Measurements from ENCODE around the gene VAMP5. TPM values are rescaled to one million over a fixed set of nuclear protein-coding genes. Genes with fewer than 3 reads are reported as not detected.
"Not testable (repeated sequence)": the region's sequence is repeated elsewhere in the genome, so short reads cannot be mapped to it uniquely, and the experiment has no call there.

The VAMP5 gene
- total RNA-seq, 1 donor from 2014 or later, result 31.7 TPM

DNA sequence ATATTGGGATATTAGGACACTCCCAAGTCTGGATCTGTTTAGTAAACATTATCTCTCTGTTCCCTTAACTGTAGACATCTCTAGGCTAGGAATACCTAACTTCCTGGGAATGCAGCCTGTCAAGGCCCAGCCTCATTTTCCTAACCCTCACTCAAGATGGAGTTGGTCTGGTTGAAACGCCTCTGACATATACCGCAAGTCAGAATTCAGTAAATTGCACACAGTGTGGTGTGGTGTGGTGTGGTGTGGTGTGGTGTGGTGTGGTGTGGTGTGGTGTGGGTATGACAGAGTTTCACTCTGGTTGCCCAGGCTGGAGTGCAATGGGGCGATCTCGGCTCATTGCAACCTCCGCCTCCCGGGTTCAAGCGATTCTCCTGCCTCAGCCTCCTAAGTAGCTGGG lies 30.5 kb downstream of the VAMP5 start:
- not testable (repeated sequence) for H3K27me3 Mint-ChIP-seq (ENCODE audit: insufficient read depth); H3K9me3 Mint-ChIP-seq; DNase-seq (ENCODE audit: low spot score)
- H3K36me3 Mint-ChIP-seq (ENCODE audit: low read depth), result peaks cover 18% of the 10 kb centered on the region
- peaks cover 21% of the 10 kb centered on the region for H3K4me1 Mint-ChIP-seq (ENCODE audit: low read depth)
- intact Hi-C loops (cut with micrococcal nuclease), result loop anchor here (5.0 to 10.0 kb wide), 2 partner anchors 583 to 830 kb away; partner anchors contain the start of genes IMMT, KDM3A and MRPL35
- peak overlapping the region; percentile 48 for H3K27ac Mint-ChIP-seq
- peak overlapping the region; percentile 96 for H3K4me3 Mint-ChIP-seq

DNA sequence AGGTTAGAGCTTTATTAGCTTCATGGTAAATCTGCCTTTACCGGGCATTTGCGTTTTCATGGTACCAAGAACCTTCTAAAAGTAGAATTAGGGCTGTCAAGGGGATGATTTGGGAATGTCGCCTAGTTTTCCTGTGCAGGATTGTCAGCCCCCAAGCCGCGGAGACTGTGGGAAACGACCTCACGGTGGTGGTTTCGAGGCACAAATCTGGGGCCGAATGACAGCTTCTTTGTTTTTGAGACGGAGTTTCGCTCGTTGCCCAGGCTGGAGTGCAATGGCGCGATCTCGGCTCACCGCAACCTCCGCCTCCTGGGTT lies 31.1 kb downstream of the VAMP5 start:
- Mint-ChIP-seq H3K9me3 (no peaks in the 10 kb centered on the region), H3K27me3 (ENCODE audit: insufficient read depth) (no peaks in the 10 kb centered on the region), H3K36me3 (ENCODE audit: low read depth) (peaks cover 15% of the 10 kb centered on the region), H3K4me1 (ENCODE audit: low read depth) (peaks cover 17% of the 10 kb centered on the region), H3K27ac (no peak overlapping the region), H3K4me3 (peak overlapping the region; percentile 96)
- DNase-seq (ENCODE audit: low spot score), result no peak
- intact Hi-C loops (cut with micrococcal nuclease), result loop anchor here (5.0 to 10.0 kb wide), 2 partner anchors 582 to 829 kb away; partner anchors contain the start of genes IMMT, KDM3A and MRPL35

DNA sequence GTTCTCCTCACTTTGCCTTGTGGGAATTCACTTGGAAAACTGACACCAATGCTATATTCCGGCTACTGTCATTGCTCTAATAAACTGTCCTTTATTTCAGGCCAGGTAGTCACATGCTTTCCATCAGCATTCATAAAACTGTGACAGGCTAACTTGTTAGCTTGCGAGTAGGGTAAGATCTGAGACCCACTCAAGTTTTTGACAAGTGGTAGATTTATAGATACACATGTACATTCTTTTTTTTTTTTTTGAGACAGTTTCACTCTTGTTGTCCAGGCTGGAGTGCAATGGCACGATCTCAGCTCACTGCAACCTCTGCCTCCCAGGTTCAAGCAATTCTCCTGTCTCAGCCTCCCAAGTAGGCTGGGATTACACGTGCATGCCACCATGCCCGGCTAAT lies 33.5 kb downstream of the VAMP5 start:
- H3K9me3 Mint-ChIP-seq, result not testable (repeated sequence)
- intact Hi-C loops (cut with micrococcal nuclease), result loop anchor here (2.0 to 10.0 kb wide), 5 partner anchors 57 to 827 kb away; partner anchors contain the start of genes GGCX, IMMT, KDM3A and MAT2A
- peak overlapping the region; percentile 40 for H3K27ac Mint-ChIP-seq

DNA sequence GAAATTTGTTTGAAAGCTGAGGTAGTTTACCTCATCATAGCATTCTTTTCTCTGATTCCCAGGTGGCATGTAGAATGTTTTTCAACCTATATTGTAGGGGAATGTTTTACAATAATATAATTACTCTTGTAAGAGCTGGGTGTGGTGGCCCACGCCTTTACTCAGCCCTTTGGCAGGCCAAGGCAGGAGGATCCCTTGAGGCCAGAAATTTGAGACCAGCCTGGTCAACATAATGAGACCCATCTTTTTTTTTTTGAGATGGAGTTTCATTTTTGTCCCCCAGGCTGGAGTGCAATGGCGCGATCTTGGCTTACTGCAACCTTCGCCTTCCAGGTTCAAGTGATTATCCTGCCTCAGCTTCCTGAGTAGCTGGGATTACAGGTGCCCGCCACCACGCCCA lies 35.4 kb downstream of the VAMP5 start:
- intact Hi-C loops (cut with micrococcal nuclease), result loop anchor here (5.0 to 10.0 kb wide), 2 partner anchors 578 to 825 kb away; partner anchors contain the start of genes IMMT, KDM3A and MRPL35
- no peak overlapping the region for H3K4me3 Mint-ChIP-seq
- peaks cover 34% of the 10 kb centered on the region for H3K36me3 Mint-ChIP-seq (ENCODE audit: low read depth)
- no peaks in the 10 kb centered on the region for H3K9me3 Mint-ChIP-seq
- no peak overlapping the region for H3K27ac Mint-ChIP-seq
- peaks cover 14% of the 10 kb centered on the region for H3K4me1 Mint-ChIP-seq (ENCODE audit: low read depth)
- H3K27me3 Mint-ChIP-seq (ENCODE audit: insufficient read depth), result no peaks in the 10 kb centered on the region
- DNase-seq (ENCODE audit: low spot score), result no peak

More for the DNA sequence above, 33.5 kb downstream of the VAMP5 start:
- Mint-ChIP-seq H3K36me3 (ENCODE audit: low read depth) (peaks cover 20% of the 10 kb centered on the region), H3K4me3 (peak overlapping the region; percentile 96), H3K4me1 (ENCODE audit: low read depth) (peaks cover 14% of the 10 kb centered on the region)
- not testable (repeated sequence) for DNase-seq (ENCODE audit: low spot score); H3K27me3 Mint-ChIP-seq (ENCODE audit: insufficient read depth)

DNA sequence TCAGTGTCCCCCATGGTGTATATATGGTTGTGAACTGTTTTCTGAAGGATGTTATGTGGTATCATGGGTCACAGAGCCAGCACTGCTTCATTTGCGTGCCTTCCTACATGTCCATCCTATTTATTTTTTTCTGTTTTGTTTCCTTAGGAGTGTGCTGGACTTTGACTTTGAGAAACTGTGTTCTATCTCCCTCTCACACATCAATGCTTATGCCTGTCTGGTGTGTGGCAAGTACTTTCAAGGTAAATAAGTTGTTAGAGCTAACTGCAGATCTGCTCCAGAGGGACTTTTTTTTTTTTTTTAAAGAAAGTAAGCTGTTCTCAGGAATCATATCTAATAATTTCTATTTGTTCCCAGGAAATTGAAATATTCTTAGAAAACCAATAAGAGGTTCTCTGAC lies 37.1 kb downstream of the VAMP5 start:
- H3K36me3 Mint-ChIP-seq (ENCODE audit: low read depth), result peaks cover 43% of the 10 kb centered on the region
- no peak for DNase-seq (ENCODE audit: low spot score)
- H3K27me3 Mint-ChIP-seq (ENCODE audit: insufficient read depth), result no peaks in the 10 kb centered on the region
- intact Hi-C loops (cut with micrococcal nuclease), result no loop called here
- no peak overlapping the region for H3K4me3 Mint-ChIP-seq
- peaks cover 14% of the 10 kb centered on the region for H3K4me1 Mint-ChIP-seq (ENCODE audit: low read depth)
- no peaks in the 10 kb centered on the region for H3K9me3 Mint-ChIP-seq
- no peak overlapping the region for H3K27ac Mint-ChIP-seq

DNA sequence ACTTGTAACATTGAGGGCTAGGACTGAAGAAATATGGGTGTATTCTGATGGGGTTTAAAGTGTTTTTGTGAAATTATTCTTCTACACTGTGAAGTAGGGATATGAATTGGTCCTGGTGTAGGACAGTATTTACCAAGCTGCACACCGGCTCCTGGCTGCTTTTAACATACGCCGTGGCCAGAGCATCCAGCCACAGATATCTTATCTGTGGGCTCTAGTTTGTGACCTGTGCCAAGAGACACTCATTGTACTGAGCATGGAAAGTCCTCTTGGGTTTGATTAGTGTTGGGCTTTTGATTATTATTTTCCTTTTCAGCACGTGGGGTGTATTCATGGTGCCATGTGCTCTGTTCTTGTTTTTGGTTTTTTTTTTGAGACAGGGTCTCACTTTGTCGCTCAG lies 39.8 kb downstream of the VAMP5 start:
- intact Hi-C loops (cut with micrococcal nuclease), result no loop called here
- Mint-ChIP-seq H3K27ac (no peak overlapping the region), H3K36me3 (ENCODE audit: low read depth) (peaks cover 47% of the 10 kb centered on the region), H3K27me3 (ENCODE audit: insufficient read depth) (no peaks in the 10 kb centered on the region), H3K4me1 (ENCODE audit: low read depth) (peaks cover 18% of the 10 kb centered on the region), H3K4me3 (no peak overlapping the region), H3K9me3 (no peaks in the 10 kb centered on the region)
- DNase-seq (ENCODE audit: low spot score), result no peak

DNA sequence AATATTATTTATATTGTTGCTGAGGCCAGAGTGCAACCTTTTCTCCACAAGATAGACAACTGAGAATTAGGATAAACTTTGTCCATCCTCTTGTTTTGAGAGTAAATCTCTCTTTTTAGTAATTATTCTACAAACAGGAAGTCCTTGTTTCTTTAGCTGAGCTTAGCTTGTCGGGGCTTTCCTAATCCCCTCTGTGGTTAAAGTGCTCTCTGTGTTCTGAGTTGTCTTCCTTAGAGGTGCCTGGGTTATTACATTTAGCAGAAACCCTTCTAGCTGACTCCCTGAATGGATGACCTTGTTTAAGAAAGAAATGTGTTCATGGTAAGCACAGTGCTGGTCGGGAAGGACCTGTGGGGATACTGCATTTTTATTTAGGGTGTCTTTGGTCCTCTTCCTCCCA lies 44.4 kb downstream of the VAMP5 start:
- intact Hi-C loops (cut with micrococcal nuclease), result no loop called here
- H3K27ac Mint-ChIP-seq, result peak overlapping the region; percentile 79
- no peak for DNase-seq (ENCODE audit: low spot score)
- H3K4me3 Mint-ChIP-seq, result peak overlapping the region; percentile 33
- H3K9me3 Mint-ChIP-seq, result no peaks in the 10 kb centered on the region
- H3K4me1 Mint-ChIP-seq (ENCODE audit: low read depth), result peaks cover 25% of the 10 kb centered on the region
- no peaks in the 10 kb centered on the region for H3K27me3 Mint-ChIP-seq (ENCODE audit: insufficient read depth)
- peaks cover 55% of the 10 kb centered on the region for H3K36me3 Mint-ChIP-seq (ENCODE audit: low read depth)

DNA sequence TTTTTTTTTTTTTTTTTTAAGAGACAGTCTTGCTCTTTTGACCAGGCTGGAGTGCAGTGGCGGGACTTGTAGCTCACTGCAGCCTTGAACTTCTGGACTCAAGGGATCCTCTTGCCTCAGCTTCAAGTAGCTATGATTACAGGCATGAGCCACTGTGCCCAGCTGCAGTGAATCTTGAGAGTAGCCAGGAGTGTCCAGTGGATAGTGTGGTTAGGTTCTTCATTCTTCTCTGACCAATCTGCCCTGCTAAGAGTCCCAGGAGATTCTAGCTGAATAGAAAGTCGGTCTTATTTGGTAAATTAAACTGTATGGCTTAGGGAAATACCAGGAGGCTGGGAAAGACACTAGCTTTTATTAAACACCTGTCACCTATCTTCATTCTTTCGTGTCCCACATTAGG lies 47.1 kb downstream of the VAMP5 start:
- Mint-ChIP-seq H3K9me3 (no peaks in the 10 kb centered on the region), H3K27ac (no peak overlapping the region), H3K27me3 (ENCODE audit: insufficient read depth) (no peaks in the 10 kb centered on the region), H3K36me3 (ENCODE audit: low read depth) (peaks cover 55% of the 10 kb centered on the region), H3K4me1 (ENCODE audit: low read depth) (peaks cover 25% of the 10 kb centered on the region), H3K4me3 (no peak overlapping the region)
- intact Hi-C loops (cut with micrococcal nuclease), result no loop called here
- no peak for DNase-seq (ENCODE audit: low spot score)

DNA sequence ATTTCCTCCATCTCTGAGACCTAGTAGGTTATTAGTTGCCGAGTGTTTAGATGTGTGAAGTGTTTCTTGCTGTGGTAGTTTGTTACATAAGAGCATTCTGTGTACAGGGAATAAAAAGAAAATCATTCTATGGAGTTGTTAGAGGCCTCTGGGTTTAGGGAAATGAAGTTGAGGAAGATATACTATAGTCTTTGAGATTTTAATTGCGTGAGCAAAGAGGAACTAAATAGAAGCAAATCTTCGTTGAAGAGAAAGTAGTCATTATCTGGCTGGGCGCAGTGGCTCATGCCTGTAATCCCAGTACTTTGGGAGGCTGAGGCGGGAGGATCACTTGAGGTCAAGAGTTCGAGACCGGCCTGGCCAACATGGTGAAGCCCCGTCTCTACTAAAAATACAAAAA lies 50.8 kb downstream of the VAMP5 start:
- H3K9me3 Mint-ChIP-seq, result no peaks in the 10 kb centered on the region
- H3K27me3 Mint-ChIP-seq (ENCODE audit: insufficient read depth), result no peaks in the 10 kb centered on the region
- no peak overlapping the region for H3K27ac Mint-ChIP-seq
- no peak overlapping the region for H3K4me3 Mint-ChIP-seq
- peaks cover 62% of the 10 kb centered on the region for H3K36me3 Mint-ChIP-seq (ENCODE audit: low read depth)
- H3K4me1 Mint-ChIP-seq (ENCODE audit: low read depth), result peaks cover 12% of the 10 kb centered on the region
- no peak for DNase-seq (ENCODE audit: low spot score)
- intact Hi-C loops (cut with micrococcal nuclease), result no loop called here

DNA sequence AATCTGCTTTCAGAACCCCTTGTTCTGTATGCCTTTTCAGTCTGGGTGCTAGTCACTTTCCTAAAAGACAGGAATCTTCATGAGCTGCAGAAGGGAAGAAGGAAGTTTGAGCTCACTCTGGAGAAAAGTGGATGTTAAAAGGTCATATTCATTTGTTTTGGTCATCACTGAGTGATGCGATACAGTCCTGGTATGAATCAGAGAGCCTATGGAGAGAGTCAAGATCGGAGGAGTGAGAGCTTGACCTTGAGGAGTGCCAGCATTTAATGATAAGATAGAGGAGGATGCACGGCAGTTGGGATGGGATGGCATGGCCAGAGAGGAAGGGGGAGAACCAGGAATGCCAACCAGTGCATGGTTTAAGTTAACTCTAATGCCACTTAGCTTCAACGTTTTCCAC lies 51.4 kb downstream of the VAMP5 start:
- Mint-ChIP-seq H3K4me3 (no peak overlapping the region), H3K27ac (peak overlapping the region; percentile 24), H3K4me1 (ENCODE audit: low read depth) (peaks cover 6% of the 10 kb centered on the region), H3K27me3 (ENCODE audit: insufficient read depth) (no peaks in the 10 kb centered on the region), H3K36me3 (ENCODE audit: low read depth) (peaks cover 59% of the 10 kb centered on the region), H3K9me3 (no peaks in the 10 kb centered on the region)
- intact Hi-C loops (cut with micrococcal nuclease), result no loop called here
- no peak for DNase-seq (ENCODE audit: low spot score)

DNA sequence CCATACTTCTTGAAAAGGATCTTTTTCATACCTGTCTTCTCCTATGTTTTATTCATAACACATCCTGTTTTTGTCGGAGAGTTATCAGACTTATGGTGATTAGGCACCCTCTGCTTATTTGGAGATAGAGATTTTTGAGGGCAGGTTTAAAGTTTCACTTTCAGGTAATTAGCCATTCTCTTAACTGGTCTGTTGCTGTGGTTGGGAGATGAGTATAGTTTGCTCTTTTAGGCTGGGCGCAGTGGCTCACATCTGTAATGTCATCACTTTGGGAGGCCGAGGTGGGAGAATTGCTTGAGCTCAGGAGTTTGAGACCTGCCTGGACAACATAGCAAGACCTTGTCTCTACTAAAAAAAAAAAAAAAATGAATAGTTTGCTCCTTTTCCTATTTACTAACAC lies 58.5 kb downstream of the VAMP5 start:
- no peak overlapping the region for H3K27ac Mint-ChIP-seq
- H3K4me3 Mint-ChIP-seq, result no peak overlapping the region
- H3K36me3 Mint-ChIP-seq (ENCODE audit: low read depth), result peaks cover 54% of the 10 kb centered on the region
- no peaks in the 10 kb centered on the region for H3K9me3 Mint-ChIP-seq
- H3K4me1 Mint-ChIP-seq (ENCODE audit: low read depth), result peaks cover 22% of the 10 kb centered on the region
- no peaks in the 10 kb centered on the region for H3K27me3 Mint-ChIP-seq (ENCODE audit: insufficient read depth)
- intact Hi-C loops (cut with micrococcal nuclease), result no loop called here
- DNase-seq (ENCODE audit: low spot score), result no peak

Other genes with a start within 250 kb of the VAMP5 start
- 23.4 and 25.9 TPM in 2 replicates for gene RETSAT, start 229.9 kb upstream of the VAMP5 start, total RNA-seq
- gene ELMOD3, start 229.7 kb upstream of the VAMP5 start, total RNA-seq, result 13.8 and 15.9 TPM in 2 replicates
- 35.5 and 38.2 TPM in 2 replicates for gene CAPG, start 174.1 kb upstream of the VAMP5 start, total RNA-seq
- 0.34 and 0.70 TPM in 2 replicates for gene SH2D6, start 165.7 kb upstream of the VAMP5 start, total RNA-seq
- 461 and 480 TPM in 2 replicates for gene MAT2A, start 45.3 kb upstream of the VAMP5 start, total RNA-seq
- 26.2 and 28.3 TPM in 2 replicates for gene GGCX, start 22.9 kb upstream of the VAMP5 start, total RNA-seq
- 86.1 and 89.6 TPM in 2 replicates for gene VAMP8, start 6.8 kb upstream of the VAMP5 start, total RNA-seq
- 111 and 116 TPM in 2 replicates for gene RNF181, start 11.3 kb downstream of the VAMP5 start, total RNA-seq
- gene TMEM150A, start 18.3 kb downstream of the VAMP5 start, total RNA-seq, result 7.0 and 8.9 TPM in 2 replicates
- 36.3 and 36.7 TPM in 2 replicates for gene C2orf68, start 27.6 kb downstream of the VAMP5 start, total RNA-seq
- gene USP39, start 31.8 kb downstream of the VAMP5 start, total RNA-seq, result 90.2 and 93.1 TPM in 2 replicates
- not detected in 2 replicates for gene SFTPB, start 83.8 kb downstream of the VAMP5 start, total RNA-seq
- 141 and 152 TPM in 2 replicates for gene GNLY, start 109.9 kb downstream of the VAMP5 start, total RNA-seq
- 0.29 and 0.47 TPM in 2 replicates for gene ATOH8, start 169.6 kb downstream of the VAMP5 start, total RNA-seq

Measured in activated T-helper 1 cell treated with anti-CD3 and anti-CD28 coated beads, Interleukin-12 subunit alpha, Interleukin-12 subunit beta, Interleukin-2, Interleukin-4 antibody, amounts not matched to agents 30 ng/mL and 10 ng/mL and 1 ng/mL, durations not matched to agents 14 hours and 24 hours and 36 hours (primary cell).